Measurements from ENCODE around the gene ADGRD1.

The ADGRD1 gene

GRCh38 chr12:131007740-131008117 is 54.0 kb downstream of the ADGRD1 start:
- TF ChIP-seq CEBPB (IDR thresholded peaks at IDR 0.05) (no peak), YY1 (IDR thresholded peaks at IDR 0.05; ENCODE audit: low read depth) (no peak), EP300 (IDR thresholded peaks at IDR 0.05; ENCODE audit: borderline replicate concordance) (no peak), TCF12 (IDR thresholded peaks at IDR 0.05; ENCODE audit: low read depth) (no peak), CREB1 (IDR thresholded peaks at IDR 0.05; ENCODE audit: low read depth) (no peak), FOXM1 (IDR thresholded peaks at IDR 0.05; ENCODE audit: borderline replicate concordance, low read depth) (no peak), TEAD4 (IDR thresholded peaks at IDR 0.05) (no peak), RAD21 (IDR thresholded peaks at IDR 0.05; ENCODE audit: low read depth) (no peak), NFIC (IDR thresholded peaks at IDR 0.05) (no peak)
- TF ChIP-seq, protein P1, sequence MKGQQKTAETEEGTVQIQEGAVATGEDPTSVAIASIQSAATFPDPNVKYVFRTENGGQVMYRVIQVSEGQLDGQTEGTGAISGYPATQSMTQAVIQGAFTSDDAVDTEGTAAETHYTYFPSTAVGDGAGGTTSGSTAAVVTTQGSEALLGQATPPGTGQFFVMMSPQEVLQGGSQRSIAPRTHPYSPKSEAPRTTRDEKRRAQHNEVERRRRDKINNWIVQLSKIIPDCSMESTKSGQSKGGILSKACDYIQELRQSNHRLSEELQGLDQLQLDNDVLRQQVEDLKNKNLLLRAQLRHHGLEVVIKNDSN (IDR thresholded peaks at IDR 0.05), result no peak
- TF ChIP-seq, protein P2, sequence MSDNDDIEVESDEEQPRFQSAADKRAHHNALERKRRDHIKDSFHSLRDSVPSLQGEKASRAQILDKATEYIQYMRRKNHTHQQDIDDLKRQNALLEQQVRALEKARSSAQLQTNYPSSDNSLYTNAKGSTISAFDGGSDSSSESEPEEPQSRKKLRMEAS (IDR thresholded peaks at IDR 0.05), result no peak

GRCh38 chr12:131008131-131008912 is 54.6 kb downstream of the ADGRD1 start:
- TF ChIP-seq ZBTB7A (IDR thresholded peaks at IDR 0.05; ENCODE audit: low read depth), result no peak
- no peak for TF ChIP-seq TCF12 (IDR thresholded peaks at IDR 0.05; ENCODE audit: low read depth)
- TF ChIP-seq YY1 (IDR thresholded peaks at IDR 0.05; ENCODE audit: low read depth), result no peak
- TF ChIP-seq RAD21 (IDR thresholded peaks at IDR 0.05; ENCODE audit: low read depth), result no peak
- no peak for TF ChIP-seq FOXM1 (IDR thresholded peaks at IDR 0.05; ENCODE audit: borderline replicate concordance, low read depth)
- no peak for TF ChIP-seq CREB1 (IDR thresholded peaks at IDR 0.05; ENCODE audit: low read depth)
- TF ChIP-seq, protein P2 (IDR thresholded peaks at IDR 0.05), result no peak
- TF ChIP-seq EGR1 (IDR thresholded peaks at IDR 0.05), result no peak
- TF ChIP-seq TEAD4 (IDR thresholded peaks at IDR 0.05), result no peak
- TF ChIP-seq, protein P3, sequence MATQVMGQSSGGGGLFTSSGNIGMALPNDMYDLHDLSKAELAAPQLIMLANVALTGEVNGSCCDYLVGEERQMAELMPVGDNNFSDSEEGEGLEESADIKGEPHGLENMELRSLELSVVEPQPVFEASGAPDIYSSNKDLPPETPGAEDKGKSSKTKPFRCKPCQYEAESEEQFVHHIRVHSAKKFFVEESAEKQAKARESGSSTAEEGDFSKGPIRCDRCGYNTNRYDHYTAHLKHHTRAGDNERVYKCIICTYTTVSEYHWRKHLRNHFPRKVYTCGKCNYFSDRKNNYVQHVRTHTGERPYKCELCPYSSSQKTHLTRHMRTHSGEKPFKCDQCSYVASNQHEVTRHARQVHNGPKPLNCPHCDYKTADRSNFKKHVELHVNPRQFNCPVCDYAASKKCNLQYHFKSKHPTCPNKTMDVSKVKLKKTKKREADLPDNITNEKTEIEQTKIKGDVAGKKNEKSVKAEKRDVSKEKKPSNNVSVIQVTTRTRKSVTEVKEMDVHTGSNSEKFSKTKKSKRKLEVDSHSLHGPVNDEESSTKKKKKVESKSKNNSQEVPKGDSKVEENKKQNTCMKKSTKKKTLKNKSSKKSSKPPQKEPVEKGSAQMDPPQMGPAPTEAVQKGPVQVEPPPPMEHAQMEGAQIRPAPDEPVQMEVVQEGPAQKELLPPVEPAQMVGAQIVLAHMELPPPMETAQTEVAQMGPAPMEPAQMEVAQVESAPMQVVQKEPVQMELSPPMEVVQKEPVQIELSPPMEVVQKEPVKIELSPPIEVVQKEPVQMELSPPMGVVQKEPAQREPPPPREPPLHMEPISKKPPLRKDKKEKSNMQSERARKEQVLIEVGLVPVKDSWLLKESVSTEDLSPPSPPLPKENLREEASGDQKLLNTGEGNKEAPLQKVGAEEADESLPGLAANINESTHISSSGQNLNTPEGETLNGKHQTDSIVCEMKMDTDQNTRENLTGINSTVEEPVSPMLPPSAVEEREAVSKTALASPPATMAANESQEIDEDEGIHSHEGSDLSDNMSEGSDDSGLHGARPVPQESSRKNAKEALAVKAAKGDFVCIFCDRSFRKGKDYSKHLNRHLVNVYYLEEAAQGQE (IDR thresholded peaks at IDR 0.05; ENCODE audit: low read depth), result no peak
- no peak for TF ChIP-seq TAF1 (IDR thresholded peaks at IDR 0.05; ENCODE audit: low read depth)
- TF ChIP-seq, protein P1 (IDR thresholded peaks at IDR 0.05), result no peak
- TF ChIP-seq NFIC (IDR thresholded peaks at IDR 0.05), result no peak
- no peak for TF ChIP-seq CEBPB (IDR thresholded peaks at IDR 0.05)
- no peak for TF ChIP-seq EP300 (IDR thresholded peaks at IDR 0.05; ENCODE audit: borderline replicate concordance)

- TF ChIP-seq, protein P3 (IDR thresholded peaks at IDR 0.05; ENCODE audit: low read depth), result no peak
- TF ChIP-seq EP300 (IDR thresholded peaks at IDR 0.05; ENCODE audit: borderline replicate concordance), result no peak
- TF ChIP-seq TCF12 (IDR thresholded peaks at IDR 0.05; ENCODE audit: low read depth), result no peak
- no peak for TF ChIP-seq ZBTB7A (IDR thresholded peaks at IDR 0.05; ENCODE audit: low read depth)
- TF ChIP-seq FOXM1 (IDR thresholded peaks at IDR 0.05; ENCODE audit: borderline replicate concordance, low read depth), result no peak
- TF ChIP-seq, protein P1 (IDR thresholded peaks at IDR 0.05), result no peak
Measured at GRCh38 chr12:131008913-131009270, 55.2 kb downstream of the ADGRD1 start.

DNA sequence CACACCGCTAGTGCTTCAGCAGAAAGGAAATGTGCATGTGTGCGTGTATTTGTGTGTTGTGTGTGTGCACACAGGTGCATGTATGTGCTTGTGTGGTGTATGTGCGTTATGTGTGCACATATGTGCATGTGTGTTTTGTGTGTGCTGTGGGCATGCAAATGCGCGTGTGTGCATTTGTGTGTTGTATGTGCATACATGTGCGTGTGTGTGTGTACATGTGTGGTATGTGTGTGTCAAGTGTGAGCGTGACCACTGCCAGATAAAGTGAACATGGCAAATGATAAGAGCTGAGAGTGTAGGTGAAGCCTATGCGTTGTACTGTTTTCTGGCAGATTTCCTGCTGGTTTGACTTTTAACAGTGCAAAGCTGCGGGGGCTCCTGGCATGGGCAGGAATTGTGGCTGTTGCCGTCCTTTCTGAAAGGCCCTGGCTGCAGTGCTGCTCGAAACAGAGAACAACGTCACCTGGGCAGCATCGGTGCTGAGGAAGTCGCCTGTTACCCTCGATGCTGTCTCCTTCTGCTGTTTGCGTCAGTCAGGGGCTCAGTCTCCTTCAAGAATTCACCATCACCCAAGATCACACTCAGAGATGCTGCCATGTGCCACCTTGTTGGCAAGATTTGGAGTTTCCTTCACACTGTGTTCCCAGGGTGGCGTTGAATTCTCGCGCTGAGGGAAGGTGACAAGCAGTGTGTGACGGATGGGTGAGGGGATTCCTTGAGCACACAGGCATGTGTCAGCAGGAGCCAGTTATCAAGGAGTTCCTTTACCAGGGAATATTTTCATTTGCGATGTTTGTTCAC is 56.1 kb downstream of the ADGRD1 start:
- TF ChIP-seq RAD21 (IDR thresholded peaks at IDR 0.05; ENCODE audit: low read depth), result no peak
- TF ChIP-seq EP300 (IDR thresholded peaks at IDR 0.05; ENCODE audit: borderline replicate concordance), result no peak
- no peak for TF ChIP-seq ZBTB7A (IDR thresholded peaks at IDR 0.05; ENCODE audit: low read depth)
